Activated CD8-positive, alpha-beta memory T cell treated with anti-CD3 and anti-CD28 coated beads, Interleukin-2, amount 50 U/mL, for 1 hour (primary cell): ENCODE data around the gene DENND2D.

Source experiments
- DNase-seq: peaks from one replicate; pipeline ENCODE4 v3.0.0-alpha.2; 2020; ENCODE audit errors: extremely low read depth

DENND2D gene

GRCh38 chr1:111202707-111203623 lies 2.5 kb upstream of the DENND2D start:
- no peak for DNase-seq

- no peak for DNase-seq
These were observed 1.9 kb upstream of the DENND2D start for GRCh38 chr1:111202366-111202706.

- no peak for DNase-seq
These were observed 1.0 kb upstream of the DENND2D start for GRCh38 chr1:111201275-111202090.

- DNase-seq = no peak
These were observed 336 bp upstream of the DENND2D start for GRCh38 chr1:111200802-111201161.

- no peak for DNase-seq
These were observed 1.1 kb downstream of the DENND2D start for GRCh38 chr1:111199329-111199728.

- DNase-seq = no peak
These were observed 1.6 kb downstream of the DENND2D start for GRCh38 chr1:111198836-111199235.

GRCh38 chr1:111197598-111198284 lies 2.7 kb downstream of the DENND2D start:
- peak; percentile 39 for DNase-seq

- DNase-seq = no peak
These were observed 4.2 kb downstream of the DENND2D start for GRCh38 chr1:111196213-111196612.

GRCh38 chr1:111195002-111195684 lies 5.3 kb downstream of the DENND2D start:
- no peak for DNase-seq

- DNase-seq = no peak
These were observed 6.5 kb downstream of the DENND2D start for GRCh38 chr1:111193712-111194480.

GRCh38 chr1:111192658-111193519 lies 7.6 kb downstream of the DENND2D start:
- no peak for DNase-seq

GRCh38 chr1:111192074-111192473 lies 8.4 kb downstream of the DENND2D start:
- no peak for DNase-seq

GRCh38 chr1:111191496-111191895 lies 8.9 kb downstream of the DENND2D start:
- DNase-seq = no peak

GRCh38 chr1:111190931-111191451 lies 9.5 kb downstream of the DENND2D start:
- no peak for DNase-seq

GRCh38 chr1:111184663-111185062 lies 15.8 kb downstream of the DENND2D start:
- no peak for DNase-seq

- no peak for DNase-seq
These were observed 17.0 kb downstream of the DENND2D start for GRCh38 chr1:111183308-111184069.

- no peak for DNase-seq
These were observed 18.4 kb downstream of the DENND2D start for GRCh38 chr1:111182052-111182451.

GRCh38 chr1:111179968-111180533 lies 20.4 kb downstream of the DENND2D start:
- no peak for DNase-seq

GRCh38 chr1:111176678-111177077 lies 23.8 kb downstream of the DENND2D start:
- DNase-seq = no peak
